G401.6 (cell line): ENCODE results near the gene DNLZ.

ENCODE experiments used
- FAIRE-seq: peaks from 2 replicates; lab custom pipeline; 2012; peaks lifted over from hg19 to GRCh38; lab: Jason Lieb, UNC

Gene DNLZ

GRCh38 chr9:136343121-136343883 lies 20.2 kb downstream of the DNLZ start:
- FAIRE-seq = no peak

GRCh38 chr9:136342181-136343120 lies 21.1 kb downstream of the DNLZ start:
- FAIRE-seq = peak; percentile 88

GRCh38 chr9:136341769-136342168 lies 21.8 kb downstream of the DNLZ start:
- no peak for FAIRE-seq

- FAIRE-seq = no peak
Measured at GRCh38 chr9:136341042-136341655, 22.4 kb downstream of the DNLZ start.

GRCh38 chr9:136340356-136341041 lies 23.0 kb downstream of the DNLZ start:
- no peak for FAIRE-seq

- no peak for FAIRE-seq
Measured at GRCh38 chr9:136339958-136340310, 23.6 kb downstream of the DNLZ start.

- peak; percentile 88 for FAIRE-seq
Measured at GRCh38 chr9:136339173-136339957, 24.2 kb downstream of the DNLZ start.

- no peak for FAIRE-seq
Measured at GRCh38 chr9:136338511-136338910, 25.0 kb downstream of the DNLZ start.

- FAIRE-seq = no peak
Measured at GRCh38 chr9:136337416-136338395, 25.8 kb downstream of the DNLZ start.

GRCh38 chr9:136336881-136337280 lies 26.7 kb downstream of the DNLZ start:
- no peak for FAIRE-seq

GRCh38 chr9:136336156-136336870 lies 27.2 kb downstream of the DNLZ start:
- FAIRE-seq = no peak

GRCh38 chr9:136335296-136336155 lies 28.0 kb downstream of the DNLZ start:
- no peak for FAIRE-seq

GRCh38 chr9:136334541-136334940 lies 29.0 kb downstream of the DNLZ start:
- no peak for FAIRE-seq

GRCh38 chr9:136333486-136333885 lies 30.1 kb downstream of the DNLZ start:
- no peak for FAIRE-seq

GRCh38 chr9:136333045-136333444 lies 30.5 kb downstream of the DNLZ start:
- no peak for FAIRE-seq

GRCh38 chr9:136332482-136332983 lies 31.0 kb downstream of the DNLZ start:
- no peak for FAIRE-seq

- FAIRE-seq = no peak
Measured at GRCh38 chr9:136331556-136332481, 31.7 kb downstream of the DNLZ start.
